Common myeloid progenitor, CD34-positive (primary cell): ENCODE measurements around the gene MAP4K5.

ENCODE experiments used
- CTCF ChIA-PET: fragments of 350-600 bp; sonication (Branson Sonifier 250); formaldehyde crosslinking; loops from one replicate; lab custom pipeline; 2021; ENCODE audit warnings: antibody characterized with exemption; lab: Charles Lee
- POLR2A ChIA-PET: fragments of 350-600 bp; sonication (Branson Sonifier 250); formaldehyde crosslinking; loops from one replicate; lab custom pipeline; 2021; ENCODE audit warnings: antibody characterized with exemption; lab: Charles Lee
- DNase-seq, 3 donors: peaks; one replicate each; pipeline versions ENCODE4 v3.0.0 to v3.0.0-alpha.2; 2013
- H3K27ac ChIP-seq, 2 experiments: 1 replicate in 1 of 2; 2 replicates in 1 of 2; pipeline ENCODE4 v1.7.0; 2013; ENCODE audit warnings: inconsistent platforms in 2 of 2, low read length in 2 of 2, mild to moderate bottlenecking in 2 of 2, low read depth in 1 of 2, moderate library complexity in 1 of 2; ENCODE audit not compliant: severe bottlenecking in 2 of 2, insufficient read depth in 1 of 2, poor library complexity in 1 of 2
- H3K27me3 ChIP-seq, 5 experiments: replicated peaks in 2 of 5; 1 replicate in 3 of 5; 2 replicates in 2 of 5; pipeline versions ENCODE4 v1.6.1 to v1.7.0; 2013; ENCODE audit warnings: low read length in 4 of 5, mild to moderate bottlenecking in 2 of 5, moderate library complexity in 2 of 5, inconsistent platforms in 1 of 5; ENCODE audit not compliant: insufficient read depth in 5 of 5, control insufficient read depth in 4 of 5
- H3K36me3 ChIP-seq, 4 experiments: 1 replicate in 2 of 4; 2 replicates in 2 of 4; pipeline versions ENCODE4 v1.6.1 to v1.7.0; 2013; ENCODE audit warnings: low read length in 3 of 4, control low read depth in 1 of 4, mild to moderate bottlenecking in 1 of 4; ENCODE audit not compliant: control insufficient read depth in 4 of 4, insufficient read depth in 4 of 4
- H3K4me1 ChIP-seq, 4 experiments: 1 replicate in 3 of 4; 2 replicates in 1 of 4; pipeline versions ENCODE4 v1.6.1 to v1.7.1; 2013; ENCODE audit warnings: low read length in 3 of 4, mild to moderate bottlenecking in 3 of 4, control low read depth in 1 of 4, inconsistent platforms in 1 of 4, moderate library complexity in 1 of 4; ENCODE audit not compliant: control insufficient read depth in 4 of 4, insufficient read depth in 4 of 4; ENCODE audit errors: control extremely low read depth in 1 of 4
- H3K4me3 ChIP-seq, 7 experiments: 1 replicate in 4 of 7; 2 replicates in 3 of 7; pipeline versions ENCODE4 v1.5.1 to v1.7.0; 2013; ENCODE audit warnings: mild to moderate bottlenecking in 7 of 7, low read length in 6 of 7, moderate library complexity in 6 of 7, inconsistent platforms in 2 of 7, low read depth in 2 of 7, control low read depth in 1 of 7; ENCODE audit not compliant: insufficient read depth in 4 of 7, control insufficient read depth in 1 of 7; ENCODE audit errors: extremely low read depth in 1 of 7
- H3K9me3 ChIP-seq, 5 experiments: 1 replicate in 4 of 5; 2 replicates in 1 of 5; pipeline versions ENCODE4 v1.6.1 to v1.7.1; 2013; ENCODE audit warnings: low read length in 4 of 5, mild to moderate bottlenecking in 2 of 5, inconsistent platforms in 1 of 5, low read depth in 1 of 5, moderate library complexity in 1 of 5; ENCODE audit not compliant: control insufficient read depth in 4 of 5, insufficient read depth in 2 of 5; ENCODE audit errors: control extremely low read depth in 1 of 5
- WGBS: methylation state at CpG from one replicate; pipeline ENCODE4 v1.1.5; 2013; ENCODE audit not compliant: insufficient coverage; 5-methylcytosine and 5-hydroxymethylcytosine counted together

MAP4K5 gene

DNA sequence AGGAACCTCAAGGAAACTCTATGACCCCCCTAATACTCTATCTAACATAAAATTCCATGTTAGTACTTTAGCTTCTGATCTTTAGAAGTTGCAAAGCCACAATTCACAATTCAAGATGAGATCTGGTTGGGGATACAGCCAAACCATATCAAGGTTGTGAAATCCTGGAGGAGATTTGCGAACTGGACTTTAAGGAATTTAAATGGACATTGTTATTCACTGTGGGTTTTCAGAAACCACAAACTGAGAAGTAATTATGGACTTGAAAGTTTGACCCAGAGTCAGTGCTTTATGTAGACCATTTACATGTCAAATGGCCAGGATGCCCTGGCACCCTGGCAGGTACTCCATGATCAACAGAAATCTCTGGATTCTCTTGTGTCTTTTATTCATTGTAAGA, 121.4 kb downstream of the MAP4K5 start:
- WGBS, result 100% methylated on average over 1 of the region's 1 CpG
- no peaks in the 10 kb centered on the region for H3K4me1 ChIP-seq

DNA sequence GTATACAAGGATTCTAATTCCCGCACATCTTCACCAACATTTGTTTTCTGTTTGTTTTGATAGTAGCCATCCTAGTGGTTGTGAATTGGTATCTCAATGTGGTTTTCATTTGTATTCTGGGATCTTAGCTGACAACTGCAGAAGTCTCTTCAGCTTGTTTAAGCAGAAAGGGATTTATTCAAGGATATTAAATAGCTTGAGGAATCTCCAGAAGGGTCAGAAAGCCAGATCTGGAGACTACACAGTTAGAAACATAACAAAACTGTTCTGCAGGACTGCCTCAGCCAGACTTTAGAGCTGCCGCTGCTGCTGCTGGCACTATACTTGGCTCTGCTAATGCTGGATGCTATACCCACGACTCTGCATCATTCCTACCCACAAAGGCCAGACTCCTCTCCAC, 122.3 kb downstream of the MAP4K5 start:
- 93% methylated on average over 2 of the region's 3 CpGs for WGBS

More for the DNA sequence above, 121.4 kb downstream of the MAP4K5 start:
- H3K27me3 ChIP-seq, result no peaks in the 10 kb centered on the region
- ChIA-PET POLR2A (no interaction called here), CTCF (no interaction called here)
- no peak overlapping the region for H3K4me3 ChIP-seq
- peaks cover 0 to 6% (median 1%) of the 10 kb centered on the region in 4 experiments for H3K36me3 ChIP-seq
- H3K9me3 ChIP-seq, result peaks cover 0 to 2% (median 0%) of the 10 kb centered on the region in 5 experiments
- H3K27ac ChIP-seq, result no peak overlapping the region
- no peak for DNase-seq

DNA sequence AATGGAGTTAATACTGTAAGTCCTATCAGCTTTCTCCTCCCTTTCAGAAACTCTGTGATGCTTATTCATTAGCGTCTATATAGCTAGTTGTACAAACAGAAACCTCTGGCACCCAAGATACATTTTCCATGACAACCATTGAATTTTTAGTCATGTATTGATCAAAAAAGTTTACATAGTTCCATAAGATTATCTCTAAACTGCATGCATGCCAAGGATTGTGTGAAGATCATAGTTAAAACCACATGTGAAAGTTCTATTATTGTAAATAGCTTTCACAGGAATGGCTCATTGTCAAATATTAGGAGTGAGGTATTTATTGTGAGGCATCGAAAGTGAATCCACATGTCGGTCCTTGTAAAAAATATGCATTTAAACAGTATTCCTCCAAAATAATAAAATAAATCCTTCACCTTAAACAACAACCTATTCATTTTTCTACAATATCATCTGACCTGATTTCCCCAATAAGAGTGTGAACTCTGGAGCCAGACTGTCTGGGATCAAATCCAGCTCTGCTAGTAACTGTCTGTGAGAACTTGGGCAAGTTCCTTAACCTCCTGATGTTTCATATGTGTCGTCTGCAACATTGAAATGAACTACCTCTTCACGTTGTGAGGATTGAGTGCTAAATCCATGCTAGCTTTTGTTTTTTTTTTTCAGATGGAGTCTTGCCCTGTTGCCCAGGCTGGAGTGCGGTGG, 125.1 kb downstream of the MAP4K5 start:
- peaks cover 0 to 2% (median 0%) of the 10 kb centered on the region in 4 experiments for H3K36me3 ChIP-seq
- DNase-seq, result no peak
- CTCF ChIA-PET, result interaction anchor here (0.6 to 1.1 kb wide), 2 partner anchors 17 to 188 kb away, joined by 3 read pairs; no protein-coding TSS in a partner anchor
- peaks cover 0 to 4% (median 0%) of the 10 kb centered on the region in 5 experiments for H3K9me3 ChIP-seq
- H3K4me3 ChIP-seq, result no peak overlapping the region
- peaks cover 0 to 10% (median 4%) of the 10 kb centered on the region in 4 experiments for H3K4me1 ChIP-seq
- 97% methylated on average over 4 of the region's 6 CpGs for WGBS
- POLR2A ChIA-PET, result no interaction called here
- no peaks in the 10 kb centered on the region for H3K27me3 ChIP-seq
- no peak overlapping the region for H3K27ac ChIP-seq

More for the DNA sequence above, 122.3 kb downstream of the MAP4K5 start:
- H3K27ac ChIP-seq, result no peak overlapping the region
- no peaks in the 10 kb centered on the region for H3K27me3 ChIP-seq
- CTCF ChIA-PET, result no interaction called here
- no peaks in the 10 kb centered on the region for H3K4me1 ChIP-seq
- H3K9me3 ChIP-seq, result peaks cover 0 to 4% (median 0%) of the 10 kb centered on the region in 5 experiments
- peaks cover 0 to 3% (median 1%) of the 10 kb centered on the region in 4 experiments for H3K36me3 ChIP-seq
- POLR2A ChIA-PET, result no interaction called here
- no peak for DNase-seq
- H3K4me3 ChIP-seq, result no peak overlapping the region

DNA sequence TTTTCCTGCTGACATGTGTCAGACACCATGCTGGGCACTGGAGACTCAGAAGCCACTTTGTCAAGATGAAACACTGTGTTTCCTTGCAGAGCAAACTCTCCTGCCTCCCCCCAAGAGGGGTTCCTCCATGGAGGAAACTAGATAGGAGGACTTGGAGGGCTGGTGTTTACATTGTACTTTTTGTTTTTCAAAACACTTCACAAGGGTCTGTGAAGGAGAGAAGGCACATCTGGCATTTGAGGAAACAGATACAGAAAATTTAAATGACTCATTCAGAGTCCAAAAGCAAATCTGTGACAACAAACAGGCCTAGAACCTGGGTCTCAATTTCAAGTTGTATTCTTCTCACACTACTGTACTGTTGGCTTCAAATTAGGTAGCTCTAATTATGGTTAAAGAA, 128.9 kb downstream of the MAP4K5 start:
- ChIA-PET POLR2A (interaction anchor here (1.6 kb wide), 1 partner anchor 9 kb away, joined by 3 read pairs; no protein-coding TSS in a partner anchor), CTCF (interaction anchor here (1.3 to 2.0 kb wide), 2 partner anchors 10 to 82 kb away, joined by 4 to 6 read pairs; no protein-coding TSS in a partner anchor)

DNA sequence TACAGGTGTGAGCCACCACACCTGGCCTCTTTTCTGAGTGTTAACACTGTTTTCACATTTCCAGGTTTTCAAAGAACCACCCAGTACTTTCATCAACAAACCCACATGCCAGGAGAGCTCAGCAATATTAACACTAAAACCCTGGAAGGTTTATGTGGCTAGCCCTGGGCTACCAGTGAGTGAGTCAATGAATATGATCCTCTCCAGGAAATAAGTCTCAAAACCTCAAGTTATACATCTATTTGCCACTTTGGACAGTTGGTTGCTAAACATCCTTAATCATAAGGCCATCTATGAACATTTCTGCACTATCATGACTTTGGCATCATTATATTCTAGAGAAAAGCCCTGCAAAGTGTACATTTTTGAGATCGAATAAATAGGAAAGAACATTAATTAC, 129.4 kb downstream of the MAP4K5 start:
- POLR2A ChIA-PET, result interaction anchor here (1.6 kb wide), 1 partner anchor 9 kb away, joined by 3 read pairs; no protein-coding TSS in a partner anchor
- no peak overlapping the region for H3K4me3 ChIP-seq
- peaks cover 0 to 3% (median 0%) of the 10 kb centered on the region in 5 experiments for H3K9me3 ChIP-seq
- H3K27me3 ChIP-seq, result no peaks in the 10 kb centered on the region
- WGBS, result 29% methylated on average over 1 of the region's 1 CpG
- no peaks in the 10 kb centered on the region for H3K36me3 ChIP-seq
- peak overlapping the region in 1 of 2 experiments; percentile 49 for H3K27ac ChIP-seq
- peaks cover 0 to 10% (median 4%) of the 10 kb centered on the region in 4 experiments for H3K4me1 ChIP-seq
- CTCF ChIA-PET, result interaction anchor here (1.3 to 2.0 kb wide), 2 partner anchors 9 to 82 kb away, joined by 4 to 6 read pairs; no protein-coding TSS in a partner anchor
- no peak for DNase-seq

More for the DNA sequence above, 128.9 kb downstream of the MAP4K5 start:
- no peaks in the 10 kb centered on the region for H3K36me3 ChIP-seq
- no peaks in the 10 kb centered on the region for H3K27me3 ChIP-seq
- H3K9me3 ChIP-seq, result peaks cover 0 to 3% (median 0%) of the 10 kb centered on the region in 5 experiments
- peak overlapping the region in 1 of 2 experiments; percentile 49 for H3K27ac ChIP-seq
- DNase-seq, result peak; percentile 30 to 91 (median 84)
- H3K4me1 ChIP-seq, result peaks cover 0 to 10% (median 4%) of the 10 kb centered on the region in 4 experiments
- H3K4me3 ChIP-seq, result no peak overlapping the region

DNA sequence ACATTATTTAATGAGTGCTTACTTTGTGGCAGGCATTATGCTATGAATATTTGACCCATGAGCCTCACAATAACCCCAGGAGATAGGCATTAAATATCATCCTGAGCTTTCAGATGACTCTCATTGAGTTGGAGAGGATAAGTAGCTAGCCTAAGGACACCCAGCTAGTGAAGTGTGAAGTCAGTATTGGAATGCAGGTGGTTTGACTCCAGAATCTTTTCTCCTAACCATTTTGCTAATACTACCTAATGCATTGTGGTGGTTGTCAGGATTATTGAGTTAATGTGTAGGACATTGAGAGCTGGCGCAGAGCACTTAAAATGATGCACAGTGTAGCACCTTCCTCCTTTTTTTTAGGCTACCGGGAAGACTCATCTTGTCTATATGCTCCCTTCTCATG, 131.9 kb downstream of the MAP4K5 start:
- Histone ChIP-seq H3K4me1 (peaks cover 0 to 28% (median 20%) of the 10 kb centered on the region in 4 experiments), H3K27ac (no peak overlapping the region), H3K4me3 (no peak overlapping the region), H3K36me3 (no peaks in the 10 kb centered on the region), H3K27me3 (no peaks in the 10 kb centered on the region), H3K9me3 (no peaks in the 10 kb centered on the region)
- POLR2A ChIA-PET, result no interaction called here
- no peak for DNase-seq
- CTCF ChIA-PET, result interaction anchor here (1.5 kb wide), 1 partner anchor 80 kb away, joined by 7 read pairs; no protein-coding TSS in a partner anchor
- WGBS, result 92% methylated on average over 2 of the region's 2 CpGs
